Endodermal cell (in vitro differentiated cells): ENCODE measurements around the gene CDH23. TPM values are rescaled to one million over a fixed set of nuclear protein-coding genes. Genes with fewer than 3 reads are reported as not detected.

Source experiments
- DNase-seq: peaks from one replicate; pipeline ENCODE4 v3.0.0-alpha.2; 2017
- H3K27ac ChIP-seq: 2 replicates; pipeline ENCODE4 v1.5.1; 2013; ENCODE audit warnings: mild to moderate bottlenecking, low read depth, low read length, moderate library complexity
- H3K27me3 ChIP-seq: 2 replicates; pipeline ENCODE4 v1.6.1; 2013; ENCODE audit warnings: mild to moderate bottlenecking, low read length, moderate library complexity; ENCODE audit not compliant: insufficient read depth, control insufficient read depth, poor library complexity, severe bottlenecking
- H3K36me3 ChIP-seq: 2 replicates; pipeline ENCODE4 v1.7.0; 2013; ENCODE audit warnings: mild to moderate bottlenecking, low read length, moderate library complexity; ENCODE audit not compliant: control insufficient read depth, insufficient read depth
- H3K4me1 ChIP-seq: one replicate; pipeline ENCODE4 v1.7.0; 2013; ENCODE audit warnings: low read length; ENCODE audit not compliant: control insufficient read depth, insufficient read depth
- H3K4me3 ChIP-seq: 2 replicates; pipeline ENCODE4 v1.5.1; 2013; ENCODE audit warnings: mild to moderate bottlenecking, low read length, moderate library complexity
- H3K9ac ChIP-seq: 2 replicates; pipeline ENCODE4 v1.6.1; 2013; ENCODE audit warnings: mild to moderate bottlenecking, low read length, moderate library complexity; ENCODE audit not compliant: poor library complexity, severe bottlenecking; ENCODE audit errors: extremely low read depth
- H3K9me3 ChIP-seq: 2 replicates; pipeline ENCODE4 v1.6.1; 2013; ENCODE audit warnings: mild to moderate bottlenecking, low read length, moderate library complexity; ENCODE audit not compliant: control insufficient read depth
- H3K27ac Mint-ChIP-seq: 2 replicates; pipeline ENCODE4 v1.8.0; 2020; ENCODE audit warnings: mixed read lengths
- H3K27me3 Mint-ChIP-seq: 2 replicates; pipeline ENCODE4 v1.8.0; 2021; ENCODE audit warnings: mild to moderate bottlenecking, mixed read lengths; ENCODE audit not compliant: insufficient read depth
- H3K36me3 Mint-ChIP-seq: 2 replicates; pipeline ENCODE4 v1.8.0; 2020; ENCODE audit warnings: low read depth, mixed read lengths
- H3K4me1 Mint-ChIP-seq: 2 replicates; pipeline ENCODE4 v1.8.0; 2020; ENCODE audit warnings: mixed read lengths
- H3K4me3 Mint-ChIP-seq: 2 replicates; pipeline ENCODE4 v1.8.0; 2020; ENCODE audit warnings: mild to moderate bottlenecking, moderate library complexity, mixed read lengths
- H3K9me3 Mint-ChIP-seq: 2 replicates; pipeline ENCODE4 v1.8.0; 2020; ENCODE audit warnings: mild to moderate bottlenecking, mixed read lengths
- WGBS, 2 experiments: methylation state at CpG; one replicate each; pipeline versions ENCODE4 v1.1.5 to v1.1.7; 2013; ENCODE audit warnings: missing lambda C conversion rate in 2 of 2, mixed read lengths in 1 of 2; ENCODE audit not compliant: insufficient coverage in 1 of 2, insufficient read length in 1 of 2; 5-methylcytosine and 5-hydroxymethylcytosine counted together
- total RNA-seq, 2 donors: library from RNA; stranded (reverse); fragmentation: NEBNext Ultra II Directional in 1 of 2; extraction: Animal tissue kit (Norgen Biotek cat#: 25700) in 1 of 2; gene quantifications; 2 replicates in 1 of 2; 3 replicates in 1 of 2; pipeline ENCODE4 v1.2.1, GENCODE V29; 2021
- TF ChIP-seq, protein P1 (sequence below): fragments of 200-600 bp; sonication (generic); conservative IDR thresholded peaks from 2 replicates; pipeline ENCODE4 v1.5.0; 2021; ENCODE audit warnings: antibody characterized with exemption, mild to moderate bottlenecking

Gene CDH23
- total RNA-seq, 2 donors from 2014 or later: 2.1 to 4.2 TPM

DNA sequence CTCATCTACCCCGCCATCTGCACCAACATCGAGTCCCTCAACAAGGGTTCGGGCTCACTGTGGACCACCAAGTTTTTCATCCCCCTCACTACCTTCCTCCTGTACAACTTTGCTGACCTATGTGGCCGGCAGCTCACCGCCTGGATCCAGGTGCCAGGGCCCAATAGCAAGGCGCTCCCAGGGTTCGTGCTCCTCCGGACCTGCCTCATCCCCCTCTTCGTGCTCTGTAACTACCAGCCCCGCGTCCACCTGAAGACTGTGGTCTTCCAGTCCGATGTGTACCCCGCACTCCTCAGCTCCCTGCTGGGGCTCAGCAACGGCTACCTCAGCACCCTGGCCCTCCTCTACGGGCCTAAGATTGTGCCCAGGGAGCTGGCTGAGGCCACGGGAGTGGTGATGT is 34.6 kb upstream of the CDH23 start:
- Histone ChIP-seq H3K4me3 (no peak overlapping the region), H3K27ac (no peak overlapping the region), H3K9me3 (no peaks in the 10 kb centered on the region), H3K4me1 (no peaks in the 10 kb centered on the region), H3K36me3 (no peaks in the 10 kb centered on the region), H3K27me3 (no peaks in the 10 kb centered on the region), H3K9ac (no peak overlapping the region)
- WGBS, 2 experiments: 94 to 95% methylated on average over 3 to 16 of the region's 16 CpGs
- Mint-ChIP-seq H3K27me3 (no peaks in the 10 kb centered on the region), H3K27ac (no peak overlapping the region), H3K4me1 (no peaks in the 10 kb centered on the region), H3K9me3 (no peaks in the 10 kb centered on the region), H3K4me3 (no peak overlapping the region), H3K36me3 (peaks cover 30% of the 10 kb centered on the region)
- no peak for DNase-seq
- TF ChIP-seq, protein P1, sequence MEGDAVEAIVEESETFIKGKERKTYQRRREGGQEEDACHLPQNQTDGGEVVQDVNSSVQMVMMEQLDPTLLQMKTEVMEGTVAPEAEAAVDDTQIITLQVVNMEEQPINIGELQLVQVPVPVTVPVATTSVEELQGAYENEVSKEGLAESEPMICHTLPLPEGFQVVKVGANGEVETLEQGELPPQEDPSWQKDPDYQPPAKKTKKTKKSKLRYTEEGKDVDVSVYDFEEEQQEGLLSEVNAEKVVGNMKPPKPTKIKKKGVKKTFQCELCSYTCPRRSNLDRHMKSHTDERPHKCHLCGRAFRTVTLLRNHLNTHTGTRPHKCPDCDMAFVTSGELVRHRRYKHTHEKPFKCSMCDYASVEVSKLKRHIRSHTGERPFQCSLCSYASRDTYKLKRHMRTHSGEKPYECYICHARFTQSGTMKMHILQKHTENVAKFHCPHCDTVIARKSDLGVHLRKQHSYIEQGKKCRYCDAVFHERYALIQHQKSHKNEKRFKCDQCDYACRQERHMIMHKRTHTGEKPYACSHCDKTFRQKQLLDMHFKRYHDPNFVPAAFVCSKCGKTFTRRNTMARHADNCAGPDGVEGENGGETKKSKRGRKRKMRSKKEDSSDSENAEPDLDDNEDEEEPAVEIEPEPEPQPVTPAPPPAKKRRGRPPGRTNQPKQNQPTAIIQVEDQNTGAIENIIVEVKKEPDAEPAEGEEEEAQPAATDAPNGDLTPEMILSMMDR: no peak

DNA sequence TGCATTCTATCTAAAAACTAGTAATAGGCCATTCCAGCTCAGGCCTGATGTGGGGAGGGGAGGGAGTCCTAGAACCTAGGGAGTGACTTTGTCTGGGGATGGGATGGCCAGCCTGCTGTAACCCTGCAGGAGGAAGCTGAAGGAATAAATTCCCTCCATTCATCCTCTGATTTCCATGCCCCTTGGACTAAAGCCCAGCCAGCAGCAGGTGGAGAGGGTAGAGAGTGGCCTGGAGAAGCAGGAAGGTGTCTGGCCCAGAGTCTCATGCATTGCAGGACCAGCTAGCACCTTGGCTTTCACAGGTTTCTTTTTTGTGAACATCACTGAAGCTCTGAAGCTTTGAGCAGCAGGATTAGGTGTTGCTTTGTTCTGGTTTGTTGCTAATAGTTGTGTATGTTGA is 32.8 kb upstream of the CDH23 start:
- Mint-ChIP-seq H3K27ac (no peak overlapping the region), H3K4me3 (no peak overlapping the region), H3K4me1 (no peaks in the 10 kb centered on the region), H3K9me3 (no peaks in the 10 kb centered on the region), H3K36me3 (peaks cover 18% of the 10 kb centered on the region), H3K27me3 (no peaks in the 10 kb centered on the region)
- Histone ChIP-seq H3K36me3 (no peaks in the 10 kb centered on the region), H3K27me3 (no peaks in the 10 kb centered on the region), H3K4me1 (no peaks in the 10 kb centered on the region), H3K27ac (no peak overlapping the region), H3K4me3 (no peak overlapping the region), H3K9ac (no peak overlapping the region), H3K9me3 (no peaks in the 10 kb centered on the region)
- TF ChIP-seq, protein P1: no peak
- DNase-seq: no peak

DNA sequence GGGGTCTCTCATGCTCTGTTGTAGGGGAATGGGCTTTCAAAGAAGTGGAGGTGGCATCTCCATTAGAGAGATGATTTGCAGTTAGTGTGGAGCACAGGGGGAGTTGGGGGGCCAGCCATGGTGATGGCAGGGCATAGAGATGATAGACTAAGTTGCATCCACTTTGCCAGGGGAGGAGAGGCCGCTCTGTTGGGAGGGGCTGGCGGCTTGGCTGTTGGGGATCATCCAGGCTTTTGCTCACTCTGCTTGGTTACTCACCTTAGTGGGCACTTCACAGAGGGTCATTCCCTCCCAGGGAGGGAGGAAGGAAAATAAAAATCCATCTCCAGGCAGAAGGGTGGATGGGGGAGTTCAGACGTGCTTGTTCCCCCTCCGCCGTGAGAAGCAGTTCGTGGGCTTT is 31.4 kb upstream of the CDH23 start:
- H3K27ac Mint-ChIP-seq: peak overlapping the region; percentile 48

More for the DNA sequence above, 31.4 kb upstream of the CDH23 start:
- Histone ChIP-seq H3K9ac (no peak overlapping the region), H3K9me3 (no peaks in the 10 kb centered on the region), H3K36me3 (no peaks in the 10 kb centered on the region), H3K4me3 (no peak overlapping the region), H3K27me3 (no peaks in the 10 kb centered on the region), H3K27ac (no peak overlapping the region), H3K4me1 (no peaks in the 10 kb centered on the region)
- TF ChIP-seq, protein P1: no peak
- H3K4me3 Mint-ChIP-seq: no peak overlapping the region
- peaks cover 11% of the 10 kb centered on the region for H3K36me3 Mint-ChIP-seq
- H3K9me3 Mint-ChIP-seq: no peaks in the 10 kb centered on the region
- DNase-seq: no peak
- H3K27me3 Mint-ChIP-seq: no peaks in the 10 kb centered on the region
- WGBS, 2 experiments: 98% methylated on average over 6 of the region's 6 CpGs
- H3K4me1 Mint-ChIP-seq: no peaks in the 10 kb centered on the region
